GM12874 (cell line): ENCODE results near the gene ZNF646.

Experiments
- TF ChIP-seq, protein P1 (sequence below): IDR thresholded peaks from 2 replicates; pipeline ENCODE4 v1.5.1; 2011; ENCODE audit warnings: low read depth, mild to moderate bottlenecking, control low read depth, low read length, moderate library complexity; ENCODE audit not compliant: insufficient read depth

ZNF646 gene

DNA sequence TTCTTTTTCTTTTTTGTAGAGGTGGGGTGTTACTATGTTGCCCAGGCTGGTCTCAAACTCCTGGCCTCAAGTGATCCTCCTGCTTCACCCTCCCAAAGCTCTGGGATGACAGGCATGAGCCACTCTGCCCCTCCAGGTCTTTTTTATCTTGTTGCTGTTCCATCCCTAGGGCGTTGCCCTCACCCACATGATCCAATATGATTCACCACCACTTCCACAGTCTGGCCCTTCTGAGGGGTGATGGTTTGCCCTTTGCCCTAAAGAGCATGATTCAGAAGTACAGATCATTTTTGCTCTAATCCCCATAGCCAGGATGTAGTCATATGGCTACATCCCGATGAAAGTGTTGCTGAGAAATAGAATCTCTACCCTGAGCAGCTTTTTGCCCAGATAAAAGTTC, 22.1 kb upstream of the ZNF646 start:
- TF ChIP-seq, protein P1, sequence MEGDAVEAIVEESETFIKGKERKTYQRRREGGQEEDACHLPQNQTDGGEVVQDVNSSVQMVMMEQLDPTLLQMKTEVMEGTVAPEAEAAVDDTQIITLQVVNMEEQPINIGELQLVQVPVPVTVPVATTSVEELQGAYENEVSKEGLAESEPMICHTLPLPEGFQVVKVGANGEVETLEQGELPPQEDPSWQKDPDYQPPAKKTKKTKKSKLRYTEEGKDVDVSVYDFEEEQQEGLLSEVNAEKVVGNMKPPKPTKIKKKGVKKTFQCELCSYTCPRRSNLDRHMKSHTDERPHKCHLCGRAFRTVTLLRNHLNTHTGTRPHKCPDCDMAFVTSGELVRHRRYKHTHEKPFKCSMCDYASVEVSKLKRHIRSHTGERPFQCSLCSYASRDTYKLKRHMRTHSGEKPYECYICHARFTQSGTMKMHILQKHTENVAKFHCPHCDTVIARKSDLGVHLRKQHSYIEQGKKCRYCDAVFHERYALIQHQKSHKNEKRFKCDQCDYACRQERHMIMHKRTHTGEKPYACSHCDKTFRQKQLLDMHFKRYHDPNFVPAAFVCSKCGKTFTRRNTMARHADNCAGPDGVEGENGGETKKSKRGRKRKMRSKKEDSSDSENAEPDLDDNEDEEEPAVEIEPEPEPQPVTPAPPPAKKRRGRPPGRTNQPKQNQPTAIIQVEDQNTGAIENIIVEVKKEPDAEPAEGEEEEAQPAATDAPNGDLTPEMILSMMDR: no peak

DNA sequence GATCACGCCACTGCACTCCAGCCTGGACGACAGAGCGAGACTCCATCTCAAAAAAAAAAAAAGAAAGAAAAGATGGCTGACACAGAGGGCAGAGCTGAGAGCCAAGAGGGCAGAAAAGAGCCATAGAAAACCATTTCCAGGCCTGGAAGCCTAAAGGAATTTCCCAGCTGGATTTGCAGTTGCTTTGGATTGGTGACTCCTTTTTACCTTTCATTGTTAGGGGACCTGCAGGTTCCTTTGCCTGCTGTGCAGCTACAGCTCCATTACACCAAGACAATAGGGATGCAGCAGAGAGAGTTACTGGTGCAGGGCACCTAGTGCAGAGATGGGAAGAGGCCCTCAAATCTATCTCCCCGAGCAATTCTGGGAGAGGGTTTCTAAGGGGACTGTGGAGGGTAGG, 18.6 kb upstream of the ZNF646 start:
- TF ChIP-seq, protein P1: no peak

DNA sequence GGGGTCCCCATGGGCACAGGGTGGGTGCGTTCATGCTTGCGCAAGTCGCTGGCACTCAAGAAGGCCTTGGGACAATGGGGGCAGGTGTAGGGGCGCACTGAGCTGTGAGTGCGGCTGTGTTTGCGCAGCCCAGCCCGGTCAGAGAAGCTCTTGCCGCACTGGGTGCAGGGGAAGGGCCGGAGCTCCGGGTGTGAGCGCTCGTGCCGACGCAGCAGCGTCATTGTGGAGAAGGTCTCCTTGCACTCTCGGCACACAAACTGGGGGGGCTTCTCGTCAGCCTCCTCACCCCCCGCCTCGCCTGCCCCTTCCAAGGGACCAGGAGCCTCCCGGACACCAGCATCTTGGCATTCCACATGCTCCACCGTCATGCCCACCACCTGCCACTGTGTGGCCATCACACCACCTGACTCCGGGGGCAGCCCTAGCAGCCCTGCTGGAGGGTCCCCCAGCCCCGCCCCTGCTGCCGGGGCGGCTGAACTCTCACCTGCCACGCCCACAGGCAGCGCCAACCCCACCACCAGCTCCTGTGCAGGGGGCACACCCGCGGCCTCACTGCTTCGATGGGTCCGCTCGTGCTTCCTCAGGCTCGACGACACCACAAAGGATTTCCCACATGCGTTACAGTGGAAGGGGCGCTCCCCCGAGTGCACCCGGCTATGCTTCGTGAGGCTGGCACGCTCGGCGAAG, 13.0 kb upstream of the ZNF646 start:
- TF ChIP-seq, protein P1: no peak

DNA sequence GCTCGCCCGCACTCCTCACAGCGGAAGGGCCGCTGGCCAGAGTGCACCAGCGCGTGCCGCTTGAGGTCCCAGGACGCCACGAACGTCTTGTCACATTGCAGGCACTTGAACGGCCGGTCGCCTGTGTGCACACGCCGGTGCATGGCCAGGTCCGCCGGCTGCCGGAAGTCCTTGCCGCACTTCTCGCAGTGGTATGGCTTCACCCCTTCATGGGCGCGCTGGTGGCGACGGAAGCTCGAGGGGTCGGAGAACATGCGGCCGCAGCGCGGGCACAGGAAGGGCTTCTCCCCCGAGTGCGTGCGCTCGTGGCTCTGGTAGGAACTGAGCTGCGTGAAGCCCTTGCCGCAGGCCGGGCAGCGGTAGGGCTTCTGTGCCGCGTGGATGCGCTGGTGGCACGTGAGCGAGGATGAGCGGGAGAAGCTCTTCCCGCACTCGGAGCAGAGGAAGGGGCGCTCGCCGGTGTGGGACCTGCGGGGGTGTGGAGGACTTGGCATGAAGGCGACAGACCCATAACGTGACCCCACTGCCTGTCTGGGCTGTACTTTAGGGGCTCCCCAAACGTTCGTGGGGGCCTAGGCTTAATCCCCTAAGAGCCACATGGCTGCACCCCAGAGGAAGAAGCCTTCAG, 12.3 kb upstream of the ZNF646 start:
- TF ChIP-seq, protein P1: no peak

DNA sequence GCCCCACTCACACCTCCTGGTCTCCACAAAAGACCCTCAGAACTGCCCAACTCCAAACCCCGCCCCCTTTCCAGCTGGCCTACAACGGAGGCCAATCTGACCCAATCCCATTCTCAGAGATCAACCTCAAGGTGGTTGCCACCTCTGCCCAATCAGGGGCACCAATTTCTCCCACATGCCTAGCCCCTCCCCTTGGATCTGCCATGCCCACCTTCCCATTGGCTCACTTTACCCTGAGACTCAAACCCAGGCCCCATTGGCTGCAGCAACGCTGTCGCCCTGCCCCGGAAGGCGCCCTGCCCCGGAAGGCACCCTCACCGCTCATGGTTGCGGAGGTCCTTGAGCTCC, 10.8 kb upstream of the ZNF646 start:
- TF ChIP-seq, protein P1: no peak

DNA sequence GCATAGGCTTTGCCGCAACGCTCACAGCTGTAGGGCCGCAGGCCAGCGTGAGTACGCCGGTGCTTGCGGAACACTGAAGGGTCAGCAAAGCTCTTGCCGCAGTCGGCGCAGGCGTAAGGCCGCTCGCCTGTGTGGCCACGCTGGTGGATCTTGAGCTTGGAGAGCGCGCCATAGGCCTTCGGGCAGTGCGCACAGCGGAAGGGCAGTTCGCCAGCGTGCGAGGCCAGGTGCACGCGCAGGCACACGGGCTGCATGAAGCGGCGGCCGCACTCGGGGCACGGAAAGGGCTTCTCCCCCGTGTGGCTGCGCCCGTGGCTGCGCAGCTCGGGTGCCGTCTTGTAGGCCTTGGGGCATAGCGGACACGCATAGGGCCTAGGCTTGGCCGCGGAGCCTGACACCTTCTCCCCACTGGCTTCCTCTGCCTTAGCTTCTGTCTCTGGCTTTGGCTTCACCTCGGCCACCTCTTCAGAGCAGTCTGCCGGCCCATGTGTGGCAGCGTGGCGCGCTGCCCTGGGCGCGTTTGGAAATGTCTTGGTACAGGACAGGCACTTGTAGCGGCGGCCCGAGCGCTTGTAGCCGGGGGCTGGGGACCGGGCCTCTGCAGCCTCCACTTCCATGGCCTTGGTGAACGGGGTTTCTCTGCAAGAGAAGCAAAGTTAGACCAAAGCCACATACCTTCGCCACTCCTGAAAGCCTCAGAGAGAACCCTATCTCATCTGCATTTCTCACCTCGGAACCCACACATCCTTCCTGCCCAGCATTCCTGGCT, 10.2 kb upstream of the ZNF646 start:
- TF ChIP-seq, protein P1: no peak

DNA sequence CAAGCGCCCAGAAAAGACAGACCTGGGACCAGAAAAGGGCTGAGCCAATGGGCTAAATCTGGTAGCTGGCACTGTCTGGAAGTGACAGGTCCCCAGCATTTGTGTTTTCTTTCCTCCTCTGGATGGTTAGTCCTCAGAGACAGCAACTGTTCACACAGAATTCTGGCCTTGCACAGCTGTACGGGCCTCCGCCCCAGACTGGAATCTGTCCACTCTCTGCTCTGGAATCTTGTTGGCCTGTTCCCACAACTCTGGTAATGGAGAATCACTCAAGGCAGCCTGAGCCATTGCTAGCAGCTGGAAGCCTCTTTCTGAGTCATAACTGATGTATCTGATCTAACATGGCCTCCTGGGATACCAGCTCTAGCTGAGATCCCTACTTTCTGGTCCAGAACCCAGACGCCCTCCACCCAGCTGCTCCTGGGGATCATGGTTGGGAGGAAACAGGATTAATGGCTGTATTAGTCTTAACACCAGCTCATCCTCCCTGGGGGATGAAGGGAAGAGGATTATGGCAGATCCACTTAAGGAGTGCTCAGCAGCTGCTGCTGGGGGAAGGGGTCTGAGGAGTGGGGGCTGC, 9.2 kb upstream of the ZNF646 start:
- TF ChIP-seq, protein P1: no peak
